Heart left ventricle (tissue), 13 donors: ENCODE data around the gene ANXA3.

ENCODE experiments used
- CTCF ChIP-seq, 12 donors: fragments of 200-600 bp; sonication (generic) in 4 of 12; IDR thresholded peaks; one replicate each; pipeline versions ENCODE4 v1.5.0 to v1.8.0; 2018 to 2022; ENCODE audit warnings: antibody characterized with exemption in 12 of 12, mild to moderate bottlenecking in 5 of 12
- POLR2A ChIP-seq, 2 donors: fragments of 450-650 bp; IDR thresholded peaks; one replicate each; pipeline ENCODE4 v1.6.1; 2017; ENCODE audit warnings: antibody characterized with exemption in 2 of 2, mild to moderate bottlenecking in 2 of 2, moderate library complexity in 2 of 2
- donor health status: ischemic (EF 13 %, LVEDD 7.1; RV severe dilation, severe dysfunction).
- donor health status: DM: no; HTN: yes; CAD: no.
- donor health status: DM: no; HTN: no; CAD: no.
- donor health status: ischemic (EF 25% LVEDD 6.9; RV normal size, moderate dysfunction).
- donor health status: ischemic (EF 25% LVEDD 5.7; RV mildly dilated, moderate dysfunction).
- donor health status: ischemic (EF 35%, LVEDD 5.7; RV mildly dilated, moderate dysfunction).
- donor health status: nonischemic (EF 11% LVEDD 7.7; RV severe dilation, severe dysfunction).
- donor health status: DM: yes; HTN: yes; CAD: no.
- donor health status: PGD.
- donor health status: ischemic (EF 29% LVEDD 5.4; RV normal size, mild dysfunction).
- donor health status: nonischemic (EF 23%, LVEDD 6.1; RV moderate dilation, normal function).

- no peak for TF ChIP-seq POLR2A (IDR thresholded peaks at IDR 0.05)
- no peak for TF ChIP-seq CTCF (IDR thresholded peaks at IDR 0.05)
Observed at GRCh38 chr4:78552389-78553042, 946 bp downstream of the ANXA3 start.
